Cardiac muscle cell (in vitro differentiated cells and primary cell): ENCODE data around the gene SLFN5. TPM values are rescaled to one million over a fixed set of nuclear protein-coding genes. Genes with fewer than 3 reads are reported as not detected.

Source experiments
- DNase-seq, 2 donors: peaks; one replicate each; pipeline versions ENCODE4 v3.0.0 to v3.0.0-alpha.2; 2010 to 2017; ENCODE audit warnings: low read depth in 1 of 2, low spot score in 1 of 2
- H3K27ac ChIP-seq: fragments of 200-600 bp; sonication (generic); 2 replicates; pipeline ENCODE4 v1.5.1; 2016
- H3K27me3 ChIP-seq: fragments of 200-600 bp; sonication (generic); 2 replicates; pipeline ENCODE4 v1.6.0; 2016; ENCODE audit warnings: control low read depth
- H3K36me3 ChIP-seq: fragments of 200-600 bp; sonication (generic); 2 replicates; pipeline ENCODE4 v1.5.1; 2016; ENCODE audit warnings: control low read depth
- H3K4me1 ChIP-seq: fragments of 200-600 bp; sonication (generic); 2 replicates; pipeline ENCODE4 v1.8.1; 2017; ENCODE audit warnings: low read depth, mild to moderate bottlenecking, mixed run types
- H3K4me3 ChIP-seq: fragments of 200-600 bp; sonication (generic); 2 replicates; pipeline ENCODE4 v1.5.1; 2016; ENCODE audit warnings: mild to moderate bottlenecking
- H3K9me3 ChIP-seq: fragments of 200-600 bp; sonication (generic); 2 replicates; pipeline ENCODE4 v1.5.1; 2017; ENCODE audit warnings: low read depth, mild to moderate bottlenecking, control low read depth
- polyA plus RNA-seq: library from polyadenylated mRNA; unstranded; fragments of >200 nt; fragmentation: Nextera tagmentation; extraction: Ambion mirVana; gene quantifications from 2 replicates; pipeline ENCODE4 v1.2.1, GENCODE V29; 2016
- total RNA-seq: library from RNA; depleted of rRNA; stranded (reverse); fragments of >200 nt; gene quantifications from 2 replicates; pipeline ENCODE4 v1.2.3, GENCODE V29; 2016
- TF ChIP-seq, protein P1 (sequence below): IDR thresholded peaks from 2 replicates; pipeline ENCODE4 v1.5.1; 2012; ENCODE audit warnings: low read depth, mild to moderate bottlenecking, low read length

The SLFN5 gene
- total and polyA plus RNA-seq, 2 experiments from 2014 or later = 2.7 to 8.3 TPM

DNA sequence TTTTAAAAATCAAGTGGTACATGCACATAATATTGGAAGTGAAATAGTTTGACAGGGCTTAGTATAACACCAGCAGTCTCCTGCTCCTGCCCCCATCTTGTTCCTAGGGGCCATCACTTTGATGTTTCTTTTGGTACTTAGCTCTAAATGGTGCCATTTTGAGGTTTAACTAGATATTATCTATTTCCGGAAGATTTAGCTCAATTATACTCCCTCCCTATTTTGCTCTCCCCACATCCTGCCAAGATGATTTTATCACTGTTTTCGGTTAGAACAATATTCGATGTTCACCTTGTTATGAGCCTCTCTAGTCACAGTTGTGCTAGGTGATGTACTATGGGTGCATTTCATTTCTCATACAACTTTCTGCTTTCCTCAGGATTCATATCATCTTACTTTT, 28.7 kb upstream of the SLFN5 start:
- H3K27ac ChIP-seq = no peak overlapping the region
- DNase-seq = no peak
- peaks cover 20% of the 10 kb centered on the region for H3K27me3 ChIP-seq
- no peak overlapping the region for H3K4me3 ChIP-seq
- TF ChIP-seq, protein P1, sequence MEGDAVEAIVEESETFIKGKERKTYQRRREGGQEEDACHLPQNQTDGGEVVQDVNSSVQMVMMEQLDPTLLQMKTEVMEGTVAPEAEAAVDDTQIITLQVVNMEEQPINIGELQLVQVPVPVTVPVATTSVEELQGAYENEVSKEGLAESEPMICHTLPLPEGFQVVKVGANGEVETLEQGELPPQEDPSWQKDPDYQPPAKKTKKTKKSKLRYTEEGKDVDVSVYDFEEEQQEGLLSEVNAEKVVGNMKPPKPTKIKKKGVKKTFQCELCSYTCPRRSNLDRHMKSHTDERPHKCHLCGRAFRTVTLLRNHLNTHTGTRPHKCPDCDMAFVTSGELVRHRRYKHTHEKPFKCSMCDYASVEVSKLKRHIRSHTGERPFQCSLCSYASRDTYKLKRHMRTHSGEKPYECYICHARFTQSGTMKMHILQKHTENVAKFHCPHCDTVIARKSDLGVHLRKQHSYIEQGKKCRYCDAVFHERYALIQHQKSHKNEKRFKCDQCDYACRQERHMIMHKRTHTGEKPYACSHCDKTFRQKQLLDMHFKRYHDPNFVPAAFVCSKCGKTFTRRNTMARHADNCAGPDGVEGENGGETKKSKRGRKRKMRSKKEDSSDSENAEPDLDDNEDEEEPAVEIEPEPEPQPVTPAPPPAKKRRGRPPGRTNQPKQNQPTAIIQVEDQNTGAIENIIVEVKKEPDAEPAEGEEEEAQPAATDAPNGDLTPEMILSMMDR = no peak
- no peaks in the 10 kb centered on the region for H3K9me3 ChIP-seq
- no peaks in the 10 kb centered on the region for H3K36me3 ChIP-seq
- H3K4me1 ChIP-seq = no peaks in the 10 kb centered on the region

DNA sequence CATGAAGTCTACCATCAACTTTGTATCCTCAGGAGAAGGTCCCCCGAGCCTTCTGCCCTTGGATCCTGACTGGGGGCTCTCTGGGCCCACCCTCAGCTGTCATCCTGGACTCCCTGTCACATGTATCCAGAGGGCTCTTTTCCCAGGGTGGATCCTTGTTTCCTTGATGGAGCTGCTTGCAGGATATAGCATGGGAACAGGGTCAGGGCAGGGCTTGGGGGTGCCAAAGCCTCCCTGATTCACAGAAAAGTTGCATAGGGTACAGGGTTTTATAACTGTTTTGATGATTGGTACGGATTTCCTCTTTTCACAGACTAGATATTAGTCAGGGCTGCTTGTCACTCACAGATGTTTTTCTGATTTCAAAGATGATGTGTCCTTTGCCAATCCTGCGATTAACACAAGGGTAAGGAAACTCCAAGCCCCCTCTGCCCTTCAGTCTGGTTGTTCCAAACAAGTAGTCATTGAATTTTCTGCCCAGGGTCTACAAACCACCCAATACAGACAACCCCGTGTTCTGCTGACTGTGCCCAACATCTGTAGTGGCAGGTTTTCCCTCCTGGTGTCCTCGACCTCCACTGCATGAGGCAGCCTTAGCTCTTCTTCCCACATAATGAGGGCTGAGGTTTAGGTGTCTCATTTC, 28.1 kb upstream of the SLFN5 start:
- no peak for DNase-seq
- H3K4me1 ChIP-seq = no peaks in the 10 kb centered on the region
- no peaks in the 10 kb centered on the region for H3K36me3 ChIP-seq
- H3K27me3 ChIP-seq = peaks cover 20% of the 10 kb centered on the region
- no peaks in the 10 kb centered on the region for H3K9me3 ChIP-seq
- TF ChIP-seq, protein P1 = no peak
- no peak overlapping the region for H3K4me3 ChIP-seq
- H3K27ac ChIP-seq = no peak overlapping the region

DNA sequence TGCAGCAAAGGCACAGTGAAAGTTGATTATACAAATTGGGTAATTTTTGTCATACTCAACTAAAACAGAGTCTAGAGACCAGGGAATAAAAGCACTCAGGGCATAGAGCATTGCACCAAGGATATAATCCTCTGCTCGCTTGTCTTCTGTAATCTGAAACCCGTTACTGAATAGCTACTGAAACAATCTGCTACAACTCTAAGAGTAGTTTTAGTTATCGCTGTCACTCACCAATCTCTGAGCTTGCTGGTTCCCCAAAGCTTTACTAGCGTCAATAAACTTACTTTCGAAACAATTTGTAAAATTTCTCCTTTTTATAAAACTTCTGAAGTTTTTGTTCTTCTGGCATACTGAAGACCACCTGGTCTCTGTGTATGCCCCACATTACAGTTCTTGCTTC, 25.8 kb upstream of the SLFN5 start:
- Histone ChIP-seq H3K36me3 (no peaks in the 10 kb centered on the region), H3K27me3 (peaks cover 20% of the 10 kb centered on the region), H3K4me1 (no peaks in the 10 kb centered on the region), H3K4me3 (no peak overlapping the region), H3K9me3 (no peaks in the 10 kb centered on the region), H3K27ac (no peak overlapping the region)
- no peak for DNase-seq
- TF ChIP-seq, protein P1 = no peak

DNA sequence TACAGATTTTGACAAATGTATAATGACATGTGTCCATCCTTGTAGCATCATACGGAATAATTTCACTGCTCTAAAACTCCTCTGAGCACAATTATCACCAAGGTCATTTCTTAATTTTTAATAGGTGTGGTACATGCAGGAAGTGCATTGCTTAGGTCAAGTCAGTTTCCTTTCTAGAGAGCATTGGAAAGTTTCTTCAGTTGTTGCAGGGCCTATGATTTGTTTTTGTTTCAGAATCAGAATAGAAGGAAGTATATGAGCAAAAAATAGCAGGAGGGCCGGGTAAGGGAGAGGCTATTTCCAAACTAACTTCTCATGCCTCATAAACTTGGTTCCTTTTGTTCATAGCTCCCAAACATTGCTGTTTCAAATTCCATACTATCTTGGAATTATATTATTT, 24.0 kb upstream of the SLFN5 start:
- Histone ChIP-seq H3K9me3 (no peaks in the 10 kb centered on the region), H3K27me3 (peaks cover 8% of the 10 kb centered on the region), H3K36me3 (no peaks in the 10 kb centered on the region), H3K4me3 (no peak overlapping the region), H3K4me1 (no peaks in the 10 kb centered on the region), H3K27ac (no peak overlapping the region)
- DNase-seq = no peak
- TF ChIP-seq, protein P1 = no peak

DNA sequence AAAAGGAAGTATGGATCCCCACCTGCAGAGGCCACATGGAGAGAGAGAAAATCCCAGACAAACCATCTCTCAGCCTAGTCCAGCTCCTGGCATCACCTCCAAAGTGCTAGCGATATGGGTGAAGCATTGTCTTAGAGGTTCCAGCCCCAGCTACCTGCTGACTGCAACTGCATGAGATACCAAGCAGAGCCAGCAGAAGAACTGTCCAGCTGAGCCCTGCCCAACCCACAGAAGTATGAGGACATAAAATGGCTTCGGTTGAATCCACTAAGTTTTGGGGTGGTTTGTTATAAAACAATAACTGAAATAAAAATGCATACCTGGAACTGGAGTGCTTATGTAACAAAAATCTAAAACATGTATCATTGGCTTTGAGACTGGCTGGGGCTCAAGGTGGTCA, 20.4 kb upstream of the SLFN5 start:
- Histone ChIP-seq H3K27me3 (no peaks in the 10 kb centered on the region), H3K9me3 (no peaks in the 10 kb centered on the region), H3K36me3 (no peaks in the 10 kb centered on the region), H3K4me3 (no peak overlapping the region), H3K27ac (no peak overlapping the region), H3K4me1 (no peaks in the 10 kb centered on the region)
- no peak for DNase-seq
- TF ChIP-seq, protein P1 = no peak
